ENCODE data around the gene AGPS.
"Not testable (repeated sequence)": the region's sequence is repeated elsewhere in the genome, so short reads cannot be mapped to it uniquely, and the experiment has no call there.

Gene AGPS

DNA sequence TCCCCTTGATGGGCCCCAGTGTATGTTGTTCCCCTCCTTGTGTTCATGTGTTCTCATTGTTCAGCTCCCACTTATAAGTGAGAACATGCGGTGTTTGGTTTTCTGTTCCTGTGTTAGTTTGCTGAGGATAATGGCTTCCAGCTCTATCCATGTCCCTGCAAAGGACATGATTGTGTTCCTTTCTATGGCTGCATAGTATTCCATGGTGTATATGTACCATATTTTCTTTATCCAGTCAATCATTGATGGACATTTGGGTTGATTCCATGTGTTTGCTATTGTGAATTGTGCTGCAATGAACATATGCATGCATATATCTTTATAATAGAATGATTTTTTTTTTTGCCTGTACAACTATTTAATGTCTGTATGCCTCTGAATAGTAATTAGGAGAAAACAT lies 31.5 kb downstream of the AGPS start:
- DNase-seq, result not testable (repeated sequence)

GRCh38 chr2:177424620-177425019 lies 32.0 kb downstream of the AGPS start:
- DNase-seq, result not testable (repeated sequence)

GRCh38 chr2:177427316-177427715 lies 34.7 kb downstream of the AGPS start:
- no peak for DNase-seq

DNA sequence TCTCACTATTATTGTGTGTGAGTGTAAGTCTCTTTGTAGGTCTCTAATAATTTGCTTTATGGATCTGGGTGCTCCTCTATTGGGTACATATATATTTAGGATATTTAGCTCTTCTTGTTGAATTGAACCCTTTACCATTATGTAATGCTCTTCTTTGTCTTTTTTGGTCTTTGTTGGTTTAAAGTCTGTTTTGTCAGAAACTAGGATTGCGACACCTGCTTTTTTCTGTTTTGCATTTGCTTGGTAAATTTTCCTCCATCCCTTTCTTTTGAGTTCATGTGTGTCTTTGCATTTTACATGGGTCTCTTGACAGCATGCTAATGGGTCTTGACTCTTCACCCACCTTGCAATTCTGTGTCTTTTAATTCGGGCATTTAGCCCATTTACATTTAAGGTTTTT lies 35.4 kb downstream of the AGPS start:
- DNase-seq, result not testable (repeated sequence)

- no peak for DNase-seq
Measured at GRCh38 chr2:177429688-177430325, 37.2 kb downstream of the AGPS start.

DNA sequence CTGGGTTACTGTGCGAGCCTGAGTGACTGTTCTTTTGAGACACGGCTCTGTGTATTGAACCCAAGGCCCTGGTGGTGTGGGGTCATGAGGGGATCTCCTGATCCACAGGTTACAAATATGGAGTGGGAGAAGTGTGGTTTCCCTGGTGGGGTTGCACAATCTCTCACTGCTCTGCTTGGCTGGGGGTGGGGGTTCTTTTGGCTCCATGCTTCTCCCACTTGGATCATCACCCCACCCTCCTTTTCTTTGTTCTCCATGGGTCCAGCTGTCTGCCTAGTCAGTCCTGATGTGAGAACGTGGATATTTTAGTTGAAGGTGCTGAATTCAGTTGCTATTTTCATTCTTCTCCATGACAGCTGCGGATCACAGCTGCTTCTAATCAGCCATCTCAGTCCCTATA lies 37.8 kb downstream of the AGPS start:
- no peak for DNase-seq

DNA sequence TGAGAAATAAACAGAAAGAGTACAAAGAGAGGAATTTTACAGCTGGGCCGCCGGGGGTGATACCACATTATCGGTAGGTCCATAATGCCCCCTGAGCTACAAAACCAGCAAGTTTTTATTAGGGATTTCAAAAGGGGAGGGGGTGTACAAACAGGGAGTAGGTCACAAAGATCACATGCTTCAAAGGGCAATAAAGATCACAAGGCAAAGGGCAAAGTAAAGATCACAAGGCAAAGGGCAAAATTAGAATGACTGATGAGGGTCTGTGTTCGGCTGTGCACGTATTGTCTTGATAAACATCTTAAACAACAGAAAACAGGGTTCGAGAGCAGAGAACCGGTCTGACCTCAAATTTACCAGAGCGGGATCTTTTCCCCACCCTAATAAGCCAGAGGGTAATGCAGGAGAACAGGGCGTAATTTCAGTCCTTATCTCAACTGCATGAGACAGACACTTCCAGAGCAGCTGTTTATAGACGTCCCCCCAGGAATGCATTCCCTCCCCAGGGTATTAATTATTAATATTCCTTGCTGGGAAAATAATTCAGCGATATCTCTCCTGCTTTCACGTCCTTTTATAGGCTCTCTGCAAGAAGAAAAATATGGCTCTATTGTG lies 38.6 kb downstream of the AGPS start:
- DNase-seq, result not testable (repeated sequence)

- DNase-seq, result no peak
Measured at GRCh38 chr2:177432703-177433102, 40.1 kb downstream of the AGPS start.

- no peak for DNase-seq
Measured at GRCh38 chr2:177433402-177433801, 40.8 kb downstream of the AGPS start.

DNA sequence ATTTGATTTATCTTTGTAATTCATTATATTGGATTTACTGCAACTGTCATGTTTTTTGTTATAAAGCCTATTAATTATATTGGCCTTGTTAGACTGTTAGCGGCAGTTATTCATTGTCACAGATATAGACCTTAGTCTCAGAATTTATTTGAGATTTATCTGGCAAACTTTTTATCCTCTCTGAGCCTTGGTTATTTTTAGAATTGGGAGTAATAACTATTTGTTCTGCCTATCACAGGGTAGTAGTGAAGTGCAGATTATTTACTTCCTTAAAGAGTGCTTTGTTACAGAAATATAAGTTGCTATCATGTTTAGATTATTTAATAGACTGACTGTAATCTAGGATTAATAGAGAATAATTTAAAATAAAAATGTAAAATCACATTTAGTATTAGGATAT lies 41.9 kb downstream of the AGPS start:
- DNase-seq, result no peak

GRCh38 chr2:177445200-177445599 lies 52.6 kb downstream of the AGPS start:
- DNase-seq, result no peak

DNA sequence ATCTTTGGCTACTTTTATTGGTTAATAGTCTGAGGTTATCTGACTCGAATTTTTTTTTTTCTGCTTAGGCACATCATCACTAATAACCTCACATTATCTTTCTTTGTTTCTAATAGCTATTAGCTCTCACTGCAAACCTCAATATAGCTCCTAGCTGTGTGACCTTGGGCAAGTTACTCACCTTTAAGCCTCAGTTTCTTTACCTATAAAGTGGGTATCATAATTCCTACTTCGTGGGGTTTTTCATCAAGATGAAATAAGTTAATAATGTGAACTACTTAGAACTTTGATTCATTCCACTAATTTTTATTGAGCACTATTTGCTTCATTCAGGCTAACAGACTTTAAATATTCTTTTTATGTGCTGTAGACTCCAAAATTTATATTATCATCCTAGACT lies 55.5 kb downstream of the AGPS start:
- no peak for DNase-seq

- no peak for DNase-seq
Measured at GRCh38 chr2:177449159-177449558, 56.6 kb downstream of the AGPS start.

DNA sequence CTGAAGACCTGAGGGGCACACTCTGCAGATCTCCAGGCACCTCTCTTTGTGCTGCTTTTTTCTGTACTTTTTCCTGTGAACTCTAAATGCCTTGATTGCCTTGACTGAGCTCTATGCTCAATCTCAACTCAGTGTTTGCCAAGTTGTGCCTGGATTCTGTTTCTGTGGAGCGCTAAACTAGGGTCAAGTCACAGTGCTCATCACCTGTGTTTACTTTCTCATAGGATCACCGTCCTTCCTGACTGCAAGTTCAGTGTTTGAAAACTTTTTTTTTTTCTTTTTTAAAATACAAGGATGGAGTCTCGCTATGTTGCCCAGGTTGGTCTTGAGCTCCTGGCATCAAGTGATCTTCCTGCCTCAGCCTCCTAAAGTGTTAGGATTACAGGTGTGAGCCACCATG lies 62.6 kb downstream of the AGPS start:
- no peak for DNase-seq

GRCh38 chr2:177459756-177460155 lies 67.2 kb downstream of the AGPS start:
- DNase-seq, result not testable (repeated sequence)

DNA sequence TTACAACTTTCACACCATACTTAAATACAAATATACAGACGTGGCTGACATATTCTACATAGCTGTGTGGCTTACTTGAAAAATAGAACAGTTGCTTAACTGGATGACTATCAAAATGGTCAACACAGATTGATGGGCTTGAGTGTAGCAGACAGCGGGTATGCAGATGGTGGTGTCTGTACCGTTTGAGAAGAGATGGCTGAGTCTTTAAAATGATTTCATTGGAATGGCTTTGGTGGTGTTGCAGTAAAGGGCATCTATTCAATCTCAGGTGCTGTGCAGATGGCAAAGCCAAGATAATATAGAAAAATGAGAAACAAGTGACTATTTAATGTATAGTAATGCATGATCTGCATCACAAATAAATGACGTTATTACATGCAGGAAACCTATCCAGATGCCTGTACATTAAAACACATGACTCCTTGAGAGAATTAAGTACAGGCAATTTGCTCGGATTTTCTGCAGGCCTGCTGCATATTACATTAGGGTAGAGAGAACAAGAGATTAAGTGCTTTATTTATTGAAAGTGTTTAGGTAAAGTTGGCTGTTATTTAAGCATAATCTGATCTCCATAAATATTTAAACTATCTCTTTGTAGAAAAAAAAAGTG lies 68.5 kb downstream of the AGPS start:
- DNase-seq, result no peak

DNA sequence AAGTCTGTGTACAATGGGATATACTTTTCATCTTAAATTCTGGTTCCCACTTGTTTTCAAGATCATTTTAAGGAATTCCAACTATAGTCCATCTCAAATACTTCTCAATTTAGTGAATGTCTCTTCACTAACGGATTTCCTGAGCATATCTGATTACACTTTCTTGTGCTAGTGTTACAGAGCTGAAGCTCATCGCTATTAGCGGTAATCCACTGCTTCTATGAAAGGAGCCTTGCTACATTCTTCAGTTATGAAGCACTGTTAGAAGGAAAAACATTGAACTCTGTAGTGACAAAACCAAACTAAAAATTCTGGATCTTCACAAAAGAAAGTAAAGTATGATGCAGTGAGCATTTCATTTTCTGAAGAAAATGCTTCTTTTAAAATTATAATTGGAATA lies 72.0 kb downstream of the AGPS start:
- no peak for DNase-seq

- no peak for DNase-seq
Measured at GRCh38 chr2:177465400-177466138, 73.0 kb downstream of the AGPS start.

GRCh38 chr2:177466337-177467195 lies 74.0 kb downstream of the AGPS start:
- no peak for DNase-seq

- no peak for DNase-seq
Measured at GRCh38 chr2:177467646-177468045, 75.1 kb downstream of the AGPS start.

GRCh38 chr2:177471990-177472389 lies 79.4 kb downstream of the AGPS start:
- no peak for DNase-seq

GRCh38 chr2:177474301-177474700 lies 81.7 kb downstream of the AGPS start:
- no peak for DNase-seq

- DNase-seq, result no peak
Measured at GRCh38 chr2:177474998-177475397, 82.4 kb downstream of the AGPS start.
